Breast epithelium (tissue), 3 donors: ENCODE data around the gene POMGNT1.

Experiments
- CTCF ChIP-seq, 3 donors: fragments of 450-650 bp; IDR thresholded peaks; one replicate each; pipeline ENCODE4 v1.5.1; 2016 to 2017; ENCODE audit warnings: antibody characterized with exemption in 3 of 3, mild to moderate bottlenecking in 3 of 3, moderate library complexity in 3 of 3
- POLR2A ChIP-seq: fragments of 450-650 bp; IDR thresholded peaks from one replicate; pipeline ENCODE4 v1.6.1; 2016; ENCODE audit warnings: antibody characterized with exemption, mild to moderate bottlenecking, moderate library complexity

DNA sequence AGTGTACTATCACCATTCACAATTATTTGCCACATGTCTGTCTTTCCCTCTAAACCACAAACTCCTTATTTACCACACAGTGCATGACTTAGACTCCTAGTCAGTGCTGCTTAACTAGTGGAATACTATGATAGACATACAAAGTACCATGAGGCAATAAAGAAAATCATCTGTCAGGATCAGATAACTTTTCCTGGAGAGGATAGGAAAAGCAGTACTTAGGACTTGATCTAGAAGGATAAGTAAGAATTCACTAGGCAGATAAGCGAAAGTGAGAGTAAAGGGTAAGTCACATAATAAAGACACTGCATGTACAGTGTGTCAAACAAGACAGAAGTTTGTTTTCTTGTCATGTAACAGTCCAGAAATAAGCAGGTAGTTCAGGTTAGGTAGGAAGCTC lies 44.5 kb downstream of the POMGNT1 start:
- TF ChIP-seq POLR2A (no peak), CTCF (IDR thresholded peaks at IDR 0.05) (no peak)
